HuH-7 (cell line): ENCODE data around the gene SPRR1A.

Experiments
- DNase-seq: peaks from one replicate; pipeline ENCODE4 v3.0.0; 2011; ENCODE audit warnings: low spot score

The SPRR1A gene, protein sequence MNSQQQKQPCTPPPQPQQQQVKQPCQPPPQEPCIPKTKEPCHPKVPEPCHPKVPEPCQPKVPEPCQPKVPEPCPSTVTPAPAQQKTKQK

DNA sequence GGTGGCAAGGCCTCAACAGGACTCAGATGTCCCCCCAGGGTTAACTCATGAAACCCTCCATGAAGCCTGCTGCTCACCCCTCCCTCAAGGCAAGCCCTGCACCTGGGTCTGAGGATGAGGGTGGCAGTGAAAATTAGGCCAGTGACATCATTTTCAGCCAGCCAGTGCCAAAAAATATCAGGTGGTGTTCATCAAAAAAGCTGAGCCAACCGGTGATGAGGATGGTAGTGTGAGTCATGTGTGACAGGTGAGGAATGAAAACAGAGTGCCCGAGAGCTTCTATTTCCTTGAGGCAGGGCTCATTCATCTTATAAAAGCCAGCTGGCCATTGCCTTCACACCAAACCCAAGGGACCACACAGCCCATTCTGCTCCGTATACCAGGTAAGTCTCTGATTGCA, at the start of gene SPRR1A:
Gene SPRR1A, plus strand, starts transcription at position 339 of the 400 bp plus-strand sequence. CDS start 1,150 bp downstream, outside the sequence.
- no peak for DNase-seq

DNA sequence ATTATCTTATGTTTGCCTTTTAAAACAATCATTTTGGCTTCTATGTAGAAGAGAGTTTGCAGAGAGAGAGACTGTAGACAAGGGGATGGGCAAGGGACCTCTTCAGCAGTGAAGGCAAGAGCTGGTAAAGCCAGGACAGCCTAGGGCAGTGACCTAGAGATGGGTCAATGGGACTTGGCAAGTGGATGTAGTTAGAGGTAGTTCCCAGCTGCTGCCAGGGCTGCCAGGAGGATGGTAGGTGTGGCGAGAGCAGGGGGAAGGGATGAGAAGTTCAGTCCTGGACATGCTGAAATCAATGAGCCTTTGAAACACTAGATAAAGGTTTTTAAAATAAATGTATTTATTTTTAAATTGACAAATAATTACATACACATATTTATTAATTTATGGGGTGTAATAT, 43.3 kb upstream of the SPRR1A start:
- no peak for DNase-seq

- DNase-seq = no peak
These were observed 42.7 kb upstream of the SPRR1A start for GRCh38 chr1:152941037-152941711.

DNA sequence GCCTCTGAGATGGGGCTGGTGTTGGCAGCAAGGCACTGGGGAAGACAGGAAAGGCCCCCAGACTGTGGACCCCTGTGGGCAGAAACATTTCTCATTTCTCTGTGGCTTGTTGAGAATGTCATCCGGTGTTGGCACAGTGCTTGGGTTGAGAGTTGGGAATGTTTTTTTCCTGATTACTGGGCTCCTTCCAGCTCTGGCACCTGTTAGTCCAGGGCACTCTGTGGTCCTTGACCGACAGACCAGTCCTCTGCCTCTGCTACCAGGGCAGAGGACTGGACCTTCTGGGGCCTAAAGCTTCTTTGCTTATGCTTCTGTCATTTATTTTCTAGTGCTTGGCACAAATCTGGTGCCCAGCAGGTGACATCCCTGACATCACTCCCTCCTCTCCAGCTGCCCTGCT, 41.7 kb upstream of the SPRR1A start:
- DNase-seq = no peak

- no peak for DNase-seq
These were observed 37.6 kb upstream of the SPRR1A start for GRCh38 chr1:152946248-152946647.

DNA sequence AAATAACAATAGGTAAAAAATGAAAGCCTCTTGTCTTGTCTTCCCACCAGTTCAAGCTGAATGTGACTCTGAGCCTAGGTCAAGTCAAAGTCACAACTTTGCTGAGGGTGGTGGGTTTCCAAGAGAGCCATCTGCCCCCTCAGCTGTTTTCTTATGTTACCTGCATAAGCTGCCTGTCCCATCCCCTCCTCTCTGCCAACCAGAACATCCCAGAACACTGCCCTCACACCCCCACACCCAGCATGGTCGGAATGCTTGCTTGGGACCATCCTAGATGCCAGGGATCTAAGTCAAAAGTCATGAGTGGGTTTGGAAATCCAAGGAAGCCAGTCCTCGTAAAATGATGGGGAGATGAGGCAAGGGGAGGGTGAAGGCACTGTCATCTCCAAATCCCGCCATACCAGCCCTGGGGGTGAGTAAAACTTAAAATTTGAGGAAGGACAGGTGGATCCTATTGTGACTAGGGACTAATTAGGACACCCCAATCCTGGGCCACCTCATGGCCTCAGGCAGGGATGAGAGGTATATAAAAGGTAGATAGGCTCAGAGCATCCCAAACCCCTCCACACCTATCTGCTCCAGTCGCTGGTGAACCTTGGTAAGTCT, 37.1 kb upstream of the SPRR1A start, which contains the start of gene SPRR5:
Gene SPRR5, plus strand, starts transcription at position 556 of the 606 bp plus-strand sequence. CDS start 1,349 bp downstream, outside the sequence.
- DNase-seq = no peak

DNA sequence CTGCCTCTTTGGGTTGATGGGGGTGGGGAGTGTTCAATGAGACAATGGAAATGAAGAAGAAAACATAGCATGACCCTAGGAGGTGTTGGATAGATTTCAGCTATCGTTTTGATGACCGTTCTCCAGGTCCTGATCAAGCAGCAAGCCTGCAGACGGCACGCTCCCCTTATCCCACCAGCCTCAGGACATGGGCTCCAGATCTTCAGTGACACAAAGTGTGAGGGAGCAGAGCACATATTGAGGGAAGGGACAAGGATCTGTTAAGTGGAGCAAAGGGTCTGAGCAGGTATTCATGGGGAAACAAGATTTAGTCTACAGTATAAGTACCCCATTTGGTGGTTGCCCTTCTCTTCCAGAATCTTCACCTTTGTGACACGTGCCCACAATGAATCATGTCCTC, 32.2 kb upstream of the SPRR1A start:
- no peak for DNase-seq

DNA sequence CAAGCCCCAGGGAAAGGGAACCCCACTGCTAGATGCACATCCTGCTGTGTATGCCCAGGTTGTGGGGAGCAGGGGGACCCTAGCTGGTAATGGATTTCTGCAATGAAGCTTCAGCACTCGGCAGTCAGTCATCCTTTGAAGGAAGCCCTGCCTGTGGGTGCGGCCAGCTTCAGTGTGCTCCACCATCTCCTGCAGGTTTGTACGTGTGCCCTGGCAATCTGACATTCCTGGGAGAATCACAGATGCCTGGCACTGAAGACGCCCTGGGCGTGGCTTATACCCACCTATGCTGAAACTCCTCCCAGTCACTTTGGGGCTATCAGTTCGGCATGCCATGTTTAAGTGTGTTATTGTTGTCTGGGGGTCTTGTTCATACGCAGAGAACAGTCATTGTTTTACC, 30.1 kb upstream of the SPRR1A start:
- DNase-seq = no peak

DNA sequence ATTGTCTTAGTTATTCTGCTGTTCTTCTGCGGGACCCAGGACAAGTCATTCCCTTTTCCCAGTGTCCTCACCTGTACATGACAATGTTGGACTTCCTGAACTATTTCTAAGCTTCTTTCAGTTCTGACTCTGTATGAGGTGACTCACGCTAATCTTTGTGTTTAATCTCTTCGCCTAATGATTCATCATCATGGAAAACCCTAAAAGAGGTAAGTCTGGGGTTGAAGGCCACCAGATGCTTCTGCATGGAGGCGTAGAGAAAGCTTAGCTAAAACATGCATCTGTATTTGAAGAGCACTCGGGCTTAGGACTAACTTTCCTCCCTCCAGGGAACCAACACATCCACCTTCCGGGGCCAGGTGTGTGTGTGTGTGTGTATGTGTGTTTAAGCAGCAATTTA, 29.4 kb upstream of the SPRR1A start:
- DNase-seq = no peak

DNA sequence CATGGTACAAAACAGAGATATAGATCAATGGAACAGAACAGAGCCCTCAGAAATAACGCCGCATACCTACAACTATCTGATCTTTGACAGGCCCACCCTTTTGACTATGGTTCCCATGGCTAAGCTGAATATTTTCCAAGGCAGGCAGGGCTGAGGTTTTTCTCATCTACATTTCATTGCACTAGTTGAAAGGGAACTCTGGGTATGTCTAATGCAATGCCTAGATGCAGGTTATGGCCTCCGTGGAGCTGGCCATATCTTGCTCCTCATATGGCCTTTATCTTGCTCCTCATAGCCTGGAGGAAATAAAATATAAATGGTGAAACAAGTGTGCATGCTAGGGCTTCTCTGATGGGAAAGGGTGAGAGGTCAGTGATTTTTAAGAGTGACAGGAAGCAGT, 26.3 kb upstream of the SPRR1A start:
- no peak for DNase-seq

DNA sequence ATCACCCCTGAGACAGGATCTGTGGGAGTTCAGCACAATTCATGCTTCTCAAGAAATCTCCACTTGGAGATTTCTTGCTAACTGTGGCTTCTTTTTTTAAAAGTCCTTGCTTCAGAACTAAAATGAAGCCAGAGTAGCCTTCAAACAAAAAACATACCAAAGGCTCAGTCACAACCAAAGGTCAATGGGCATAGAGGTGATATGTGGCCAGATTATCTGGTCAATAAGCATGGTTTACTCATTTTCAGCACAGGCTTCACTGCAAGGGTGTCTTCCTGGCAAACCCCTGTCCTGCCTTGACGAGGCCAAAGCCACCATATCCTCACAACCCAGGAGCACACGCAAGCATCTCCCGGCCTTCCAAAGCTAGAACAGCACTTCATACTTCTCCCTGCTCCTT, 24.6 kb upstream of the SPRR1A start:
- DNase-seq = no peak

- DNase-seq = no peak
These were observed 24.0 kb upstream of the SPRR1A start for GRCh38 chr1:152959801-152960451.

- no peak for DNase-seq
These were observed 23.3 kb upstream of the SPRR1A start for GRCh38 chr1:152960452-152961044.

DNA sequence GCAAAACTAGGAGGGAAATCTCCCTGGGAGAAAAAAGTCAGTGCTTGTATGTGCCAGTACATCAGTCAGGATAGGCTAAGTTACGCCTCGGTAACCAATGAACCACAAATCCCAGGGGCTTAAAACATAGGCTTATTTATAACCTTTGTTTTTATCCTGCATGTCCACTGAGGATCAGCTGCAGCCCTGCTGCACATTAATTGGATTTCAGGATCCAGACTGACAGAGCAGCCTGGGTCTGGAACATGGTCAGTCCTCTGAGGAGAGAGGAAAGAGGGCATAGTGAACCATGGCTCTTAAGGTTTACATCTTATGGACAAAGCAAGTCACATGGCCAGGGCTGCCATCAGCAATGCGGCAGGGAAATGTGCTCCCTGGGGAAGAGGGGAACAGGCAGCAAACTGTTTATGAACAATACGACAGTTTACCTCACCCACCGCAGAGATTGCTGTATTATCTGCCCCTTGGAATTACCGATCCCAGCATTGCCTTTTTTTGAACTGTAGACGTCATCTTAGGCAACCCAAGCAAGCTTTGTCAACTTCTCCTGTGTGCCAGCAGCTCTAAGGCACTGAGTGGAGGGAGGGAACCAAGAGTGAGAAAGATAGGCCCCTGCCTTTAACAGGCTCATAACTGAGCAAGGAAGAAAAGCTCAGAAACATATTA, 22.5 kb upstream of the SPRR1A start:
- no peak for DNase-seq

- no peak for DNase-seq
These were observed 20.9 kb upstream of the SPRR1A start for GRCh38 chr1:152962876-152963415.

DNA sequence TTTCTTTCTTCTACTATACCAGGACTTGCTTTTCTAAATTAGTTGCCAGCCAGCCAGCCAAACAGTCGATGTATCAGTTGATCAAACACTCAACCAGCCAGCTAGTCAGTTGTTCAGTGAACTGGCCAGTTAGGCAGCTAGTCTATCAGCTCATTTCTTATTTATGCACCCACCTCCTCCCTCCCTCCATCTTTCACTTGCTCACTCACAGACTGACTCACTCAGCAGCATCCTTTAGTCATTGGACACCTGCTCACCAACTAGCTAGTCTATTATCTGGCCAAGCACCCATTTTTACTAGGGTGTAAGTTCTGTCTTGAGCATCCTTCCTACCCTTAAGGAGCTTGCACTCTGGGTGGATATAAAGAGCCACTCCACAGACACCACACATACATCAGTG, 19.3 kb upstream of the SPRR1A start:
- DNase-seq = no peak

GRCh38 chr1:152965853-152966252, 18.0 kb upstream of the SPRR1A start:
- DNase-seq = no peak

GRCh38 chr1:152967201-152967600, 16.7 kb upstream of the SPRR1A start:
- DNase-seq = no peak

GRCh38 chr1:152968248-152968647, 15.6 kb upstream of the SPRR1A start:
- DNase-seq = no peak

- DNase-seq = no peak
These were observed 14.8 kb upstream of the SPRR1A start for GRCh38 chr1:152969036-152969435.

DNA sequence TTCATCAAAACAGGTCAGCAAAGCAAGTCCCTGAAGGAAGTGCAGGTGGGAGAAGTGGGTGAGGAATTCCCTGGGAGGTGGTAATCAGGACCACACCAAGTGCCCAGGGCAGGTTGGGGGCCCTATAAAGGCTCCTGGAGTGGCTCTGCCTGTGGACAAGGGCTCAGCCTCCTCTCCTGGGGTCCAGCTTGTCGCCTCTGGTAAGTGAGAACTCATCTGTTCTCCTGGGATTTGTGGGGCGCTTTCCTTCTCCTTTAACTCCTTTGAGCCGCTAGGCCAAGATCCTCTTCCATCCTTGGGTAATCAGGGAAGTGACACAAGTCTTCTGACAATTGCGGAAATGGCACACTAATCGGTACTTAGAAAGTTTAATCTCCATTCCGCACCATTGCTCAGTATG, 13.4 kb upstream of the SPRR1A start, which contains the start of gene SPRR4:
Gene SPRR4, plus strand, starts transcription at position 154 of the 400 bp plus-strand sequence. CDS start 1,243 bp downstream, outside the sequence.
- no peak for DNase-seq
